ENCODE data around the gene STARD8. TPM values are rescaled to one million over a fixed set of nuclear protein-coding genes. Genes with fewer than 3 reads are reported as not detected.
"Not testable (repeated sequence)": the region's sequence is repeated elsewhere in the genome, so short reads cannot be mapped to it uniquely, and the experiment has no call there.

Gene STARD8
- total RNA-seq, 1 donor from 2014 or later: 14.0 TPM

- DNase-seq (ENCODE audit: extremely low spot score in 2 of 2): no peak
- Histone ChIP-seq H3K4me3 (no peak overlapping the region), H3K36me3 (no peaks in the 10 kb centered on the region), H3K9me3 (no peaks in the 10 kb centered on the region), H3K27ac (no peak overlapping the region), H3K4me1 (no peaks in the 10 kb centered on the region), H3K27me3 (no peaks in the 10 kb centered on the region)
- intact Hi-C loops (cut with DNase I): no loop called here
- TF ChIP-seq POLR2A (IDR thresholded peaks at IDR 0.05) (no peak), CTCF (IDR thresholded peaks at IDR 0.05) (no peak), POLR2AphosphoS5 (IDR thresholded peaks at IDR 0.05; ENCODE audit: insufficient read depth in 1 of 2, low read depth in 1 of 2) (no peak)
Measured at GRCh38 chrX:68684919-68685304, 37.4 kb downstream of the STARD8 start.

- no peaks in the 10 kb centered on the region for H3K36me3 ChIP-seq
- no peaks in the 10 kb centered on the region for H3K27me3 ChIP-seq
- no peak for DNase-seq (ENCODE audit: extremely low spot score in 2 of 2)
- H3K4me3 ChIP-seq: peak overlapping the region in 1 of 2 donors; percentile 36
- intact Hi-C loops (cut with DNase I): no loop called here
- H3K27ac ChIP-seq: peak overlapping the region; percentile 81
- H3K4me1 ChIP-seq: no peaks in the 10 kb centered on the region
- TF ChIP-seq POLR2AphosphoS5 (IDR thresholded peaks at IDR 0.05; ENCODE audit: insufficient read depth in 1 of 2, low read depth in 1 of 2) (no peak), POLR2A (IDR thresholded peaks at IDR 0.05) (no peak)
- H3K9me3 ChIP-seq: no peaks in the 10 kb centered on the region
Measured at GRCh38 chrX:68685685-68686084, 38.2 kb downstream of the STARD8 start.

- no peak for DNase-seq (ENCODE audit: extremely low spot score in 2 of 2)
- peak overlapping the region; percentile 81 for H3K27ac ChIP-seq
- no peaks in the 10 kb centered on the region for H3K27me3 ChIP-seq
- H3K4me3 ChIP-seq: peak overlapping the region; percentile 13 to 36
- no peaks in the 10 kb centered on the region for H3K36me3 ChIP-seq
- TF ChIP-seq POLR2AphosphoS5 (IDR thresholded peaks at IDR 0.05; ENCODE audit: insufficient read depth in 1 of 2, low read depth in 1 of 2): peak in 1 of 2 donors; percentile 68
- no peak for TF ChIP-seq POLR2A (IDR thresholded peaks at IDR 0.05)
- intact Hi-C loops (cut with DNase I): no loop called here
- H3K9me3 ChIP-seq: no peaks in the 10 kb centered on the region
- no peaks in the 10 kb centered on the region for H3K4me1 ChIP-seq
Measured at GRCh38 chrX:68686097-68686977, 38.9 kb downstream of the STARD8 start.

- DNase-seq (ENCODE audit: extremely low spot score in 2 of 2); H3K36me3 ChIP-seq; H3K4me1 ChIP-seq; H3K9me3 ChIP-seq; intact Hi-C loops (cut with DNase I); H3K4me3 ChIP-seq; H3K27ac ChIP-seq; H3K27me3 ChIP-seq: not testable (repeated sequence)
Measured at GRCh38 chrX:68688931-68689330, 41.5 kb downstream of the STARD8 start.

GRCh38 chrX:68690936-68691501 is 43.6 kb downstream of the STARD8 start:
- no peak for DNase-seq (ENCODE audit: extremely low spot score in 2 of 2)
- Histone ChIP-seq H3K27ac (no peak overlapping the region), H3K27me3 (no peaks in the 10 kb centered on the region), H3K9me3 (no peaks in the 10 kb centered on the region), H3K36me3 (no peaks in the 10 kb centered on the region), H3K4me3 (no peak overlapping the region), H3K4me1 (no peaks in the 10 kb centered on the region)
- intact Hi-C loops (cut with DNase I): no loop called here
- TF ChIP-seq POLR2AphosphoS5 (IDR thresholded peaks at IDR 0.05; ENCODE audit: insufficient read depth in 1 of 2, low read depth in 1 of 2): no peak
- no peak for TF ChIP-seq POLR2A (IDR thresholded peaks at IDR 0.05)
- no peak for TF ChIP-seq CTCF (IDR thresholded peaks at IDR 0.05)

- no peaks in the 10 kb centered on the region for H3K27me3 ChIP-seq
- H3K36me3 ChIP-seq: no peaks in the 10 kb centered on the region
- TF ChIP-seq POLR2AphosphoS5 (IDR thresholded peaks at IDR 0.05; ENCODE audit: insufficient read depth in 1 of 2, low read depth in 1 of 2) (no peak), CTCF (IDR thresholded peaks at IDR 0.05) (no peak), POLR2A (IDR thresholded peaks at IDR 0.05) (no peak)
- no peak overlapping the region for H3K4me3 ChIP-seq
- H3K4me1 ChIP-seq: no peaks in the 10 kb centered on the region
- DNase-seq (ENCODE audit: extremely low spot score in 2 of 2): no peak
- H3K27ac ChIP-seq: no peak overlapping the region
- intact Hi-C loops (cut with DNase I): no loop called here
- H3K9me3 ChIP-seq: no peaks in the 10 kb centered on the region
Measured at GRCh38 chrX:68691921-68692320, 44.5 kb downstream of the STARD8 start.

Measured in vagina (tissue), 2 donors.